Uterus (tissue), 4 donors: ENCODE data around the gene MAMLD1. TPM values are rescaled to one million over a fixed set of nuclear protein-coding genes. Genes with fewer than 3 reads are reported as not detected.
"Not testable (repeated sequence)": the region's sequence is repeated elsewhere in the genome, so short reads cannot be mapped to it uniquely, and the experiment has no call there.

ENCODE experiments used
- DNase-seq, 2 donors: peaks; one replicate each; pipeline ENCODE4 v3.0.0-alpha.2; 2019 to 2020
- H3K27ac ChIP-seq, 2 donors: fragments of 200-600 bp; sonication (generic); 1 replicate in 1 of 2; 2 replicates in 1 of 2; pipeline ENCODE4 v1.5.1; 2016 to 2018
- H3K27me3 ChIP-seq, 2 donors: fragments of 200-600 bp; sonication (generic); one replicate each; pipeline ENCODE4 v1.5.1; 2018 to 2019; ENCODE audit warnings: control low read depth in 1 of 2
- H3K36me3 ChIP-seq, 2 donors: fragments of 200-600 bp; sonication (generic); one replicate each; pipeline ENCODE4 v1.5.1; 2019; ENCODE audit warnings: control low read depth in 1 of 2
- H3K4me1 ChIP-seq, 2 donors: fragments of 200-600 bp; sonication (generic); one replicate each; pipeline ENCODE4 v1.5.1; 2018 to 2019; ENCODE audit warnings: control low read depth in 1 of 2
- H3K4me3 ChIP-seq, 2 donors: fragments of 200-600 bp; sonication (generic); 1 replicate in 1 of 2; 2 replicates in 1 of 2; pipeline ENCODE4 v1.5.1; 2018 to 2019; ENCODE audit warnings: mild to moderate bottlenecking in 1 of 2
- H3K9me3 ChIP-seq, 2 donors: fragments of 200-600 bp; sonication (generic); one replicate each; pipeline ENCODE4 v1.5.1; 2019; ENCODE audit warnings: control low read depth in 1 of 2
- POLR2A ChIP-seq, 2 donors: fragments of 450-650 bp; IDR thresholded peaks; one replicate each; pipeline ENCODE4 v1.6.1; 2016; ENCODE audit warnings: antibody characterized with exemption in 2 of 2, mild to moderate bottlenecking in 1 of 2, moderate library complexity in 1 of 2
- intact Hi-C: fragments of 100-400 bp; cut with DNase I; formaldehyde crosslinking; loops from one replicate; pipeline ENCODE4 v1.15.1; 2023; ENCODE audit warnings: low total_unique reads
- total RNA-seq, 4 donors: library from RNA; depleted of rRNA in 3 of 4; stranded (reverse); fragments of >200 nt in 3 of 4; gene quantifications; one replicate each; pipeline versions ENCODE4 v1.1.0 to v1.2.4, GENCODE V29; 2014 to 2023
- TF ChIP-seq, protein P1 (sequence below), 4 experiments: fragments of 200-600 bp in 2 of 4; fragments of 450-650 bp in 2 of 4; sonication (generic) in 2 of 4; IDR thresholded peaks; one replicate each; pipeline ENCODE4 v1.5.1; 2016 to 2019; ENCODE audit warnings: antibody characterized with exemption in 4 of 4, mild to moderate bottlenecking in 2 of 4, moderate library complexity in 1 of 4
- donor health status: DM: yes; HTN: yes; CAD: no.

The MAMLD1 gene
- total RNA-seq, 4 donors from 2014 or later = 0.77 to 20.6 (median 2.2) TPM

- H3K36me3 ChIP-seq = no peaks in the 10 kb centered on the region
- intact Hi-C loops = no loop called here
- TF ChIP-seq, protein P1, sequence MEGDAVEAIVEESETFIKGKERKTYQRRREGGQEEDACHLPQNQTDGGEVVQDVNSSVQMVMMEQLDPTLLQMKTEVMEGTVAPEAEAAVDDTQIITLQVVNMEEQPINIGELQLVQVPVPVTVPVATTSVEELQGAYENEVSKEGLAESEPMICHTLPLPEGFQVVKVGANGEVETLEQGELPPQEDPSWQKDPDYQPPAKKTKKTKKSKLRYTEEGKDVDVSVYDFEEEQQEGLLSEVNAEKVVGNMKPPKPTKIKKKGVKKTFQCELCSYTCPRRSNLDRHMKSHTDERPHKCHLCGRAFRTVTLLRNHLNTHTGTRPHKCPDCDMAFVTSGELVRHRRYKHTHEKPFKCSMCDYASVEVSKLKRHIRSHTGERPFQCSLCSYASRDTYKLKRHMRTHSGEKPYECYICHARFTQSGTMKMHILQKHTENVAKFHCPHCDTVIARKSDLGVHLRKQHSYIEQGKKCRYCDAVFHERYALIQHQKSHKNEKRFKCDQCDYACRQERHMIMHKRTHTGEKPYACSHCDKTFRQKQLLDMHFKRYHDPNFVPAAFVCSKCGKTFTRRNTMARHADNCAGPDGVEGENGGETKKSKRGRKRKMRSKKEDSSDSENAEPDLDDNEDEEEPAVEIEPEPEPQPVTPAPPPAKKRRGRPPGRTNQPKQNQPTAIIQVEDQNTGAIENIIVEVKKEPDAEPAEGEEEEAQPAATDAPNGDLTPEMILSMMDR (IDR thresholded peaks at IDR 0.05) = no peak
- TF ChIP-seq POLR2A (IDR thresholded peaks at IDR 0.05) = no peak
- no peaks in the 10 kb centered on the region for H3K9me3 ChIP-seq
- H3K4me1 ChIP-seq = no peaks in the 10 kb centered on the region
- DNase-seq = no peak
- H3K27ac ChIP-seq = no peak overlapping the region
- H3K4me3 ChIP-seq = no peak overlapping the region
- no peaks in the 10 kb centered on the region for H3K27me3 ChIP-seq
These were observed 25.6 kb upstream of the MAMLD1 start for GRCh38 chrX:150337536-150337935.

GRCh38 chrX:150338615-150339014 lies 24.5 kb upstream of the MAMLD1 start:
- DNase-seq = no peak
- no peaks in the 10 kb centered on the region for H3K36me3 ChIP-seq
- intact Hi-C loops = no loop called here
- TF ChIP-seq, protein P1 (IDR thresholded peaks at IDR 0.05) = no peak
- TF ChIP-seq POLR2A (IDR thresholded peaks at IDR 0.05) = no peak
- H3K4me1 ChIP-seq = no peaks in the 10 kb centered on the region
- no peaks in the 10 kb centered on the region for H3K27me3 ChIP-seq
- H3K27ac ChIP-seq = no peak overlapping the region
- H3K4me3 ChIP-seq = no peak overlapping the region
- H3K9me3 ChIP-seq = no peaks in the 10 kb centered on the region

- Histone ChIP-seq H3K4me3 (no peak overlapping the region), H3K36me3 (no peaks in the 10 kb centered on the region), H3K27ac (no peak overlapping the region), H3K4me1 (no peaks in the 10 kb centered on the region), H3K27me3 (no peaks in the 10 kb centered on the region), H3K9me3 (no peaks in the 10 kb centered on the region)
- TF ChIP-seq POLR2A (IDR thresholded peaks at IDR 0.05) = no peak
- TF ChIP-seq, protein P1 (IDR thresholded peaks at IDR 0.05) = no peak
- intact Hi-C loops = no loop called here
- DNase-seq = no peak
These were observed 23.4 kb upstream of the MAMLD1 start for GRCh38 chrX:150339736-150340135.

- H3K4me1 ChIP-seq, H3K27ac ChIP-seq, intact Hi-C loops, H3K4me3 ChIP-seq, DNase-seq, H3K27me3 ChIP-seq, H3K9me3 ChIP-seq, H3K36me3 ChIP-seq: not testable (repeated sequence)
These were observed 22.8 kb upstream of the MAMLD1 start for GRCh38 chrX:150340326-150340725.

- no peaks in the 10 kb centered on the region for H3K27me3 ChIP-seq
- TF ChIP-seq, protein P1 (IDR thresholded peaks at IDR 0.05) = no peak
- TF ChIP-seq POLR2A (IDR thresholded peaks at IDR 0.05) = no peak
- H3K9me3 ChIP-seq = no peaks in the 10 kb centered on the region
- H3K27ac ChIP-seq = no peak overlapping the region
- no peak overlapping the region for H3K4me3 ChIP-seq
- DNase-seq = no peak
- intact Hi-C loops = no loop called here
- H3K4me1 ChIP-seq = no peaks in the 10 kb centered on the region
- H3K36me3 ChIP-seq = no peaks in the 10 kb centered on the region
These were observed 15.6 kb upstream of the MAMLD1 start for GRCh38 chrX:150347471-150347870.

DNA sequence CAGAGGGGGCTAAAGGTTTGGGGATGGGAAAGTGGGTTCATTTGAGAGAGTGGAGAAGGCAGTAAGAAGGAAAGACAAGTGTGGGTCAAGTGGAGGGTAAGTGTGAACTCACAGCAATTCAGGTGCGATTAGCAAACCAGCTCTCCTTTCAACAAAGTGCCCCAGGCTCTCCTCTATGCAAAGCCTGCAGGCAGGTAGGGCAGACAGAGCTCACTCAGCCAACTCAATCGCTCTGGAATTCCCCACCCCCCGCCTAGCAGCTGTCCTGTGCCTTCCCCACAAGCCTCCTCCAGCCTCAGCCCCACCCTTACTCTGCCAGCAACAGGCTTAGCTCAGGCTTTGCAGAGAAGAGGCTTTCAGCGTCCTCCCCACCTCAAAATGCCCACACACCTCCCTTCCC lies 14.8 kb upstream of the MAMLD1 start:
- H3K27ac ChIP-seq = no peak overlapping the region
- intact Hi-C loops = no loop called here
- H3K9me3 ChIP-seq = no peaks in the 10 kb centered on the region
- no peaks in the 10 kb centered on the region for H3K27me3 ChIP-seq
- no peak for DNase-seq
- TF ChIP-seq, protein P1 (IDR thresholded peaks at IDR 0.05) = no peak
- TF ChIP-seq POLR2A (IDR thresholded peaks at IDR 0.05) = no peak
- H3K4me3 ChIP-seq = no peak overlapping the region
- no peaks in the 10 kb centered on the region for H3K4me1 ChIP-seq
- H3K36me3 ChIP-seq = no peaks in the 10 kb centered on the region
